RKO (cell line): ENCODE measurements around the gene PITPNM3.

Source experiments
- DNase-seq: peaks from one replicate; pipeline ENCODE4 v3.0.0-alpha.2; 2016; ENCODE audit warnings: low spot score

The PITPNM3 gene

GRCh38 chr17:6551869-6552531, 4.4 kb downstream of the PITPNM3 start:
- DNase-seq: no peak

- no peak for DNase-seq
These were observed 5.0 kb downstream of the PITPNM3 start for GRCh38 chr17:6551356-6551755.

- DNase-seq: no peak
These were observed 6.8 kb downstream of the PITPNM3 start for GRCh38 chr17:6549384-6550036.

- DNase-seq: no peak
These were observed 7.6 kb downstream of the PITPNM3 start for GRCh38 chr17:6548578-6549330.

GRCh38 chr17:6548034-6548433, 8.3 kb downstream of the PITPNM3 start:
- DNase-seq: no peak

GRCh38 chr17:6547336-6547735, 9.0 kb downstream of the PITPNM3 start:
- DNase-seq: no peak

- no peak for DNase-seq
These were observed 10.2 kb downstream of the PITPNM3 start for GRCh38 chr17:6546069-6546718.

- no peak for DNase-seq
These were observed 11.1 kb downstream of the PITPNM3 start for GRCh38 chr17:6545291-6545690.

- no peak for DNase-seq
These were observed 12.4 kb downstream of the PITPNM3 start for GRCh38 chr17:6544011-6544370.

- no peak for DNase-seq
These were observed 13.0 kb downstream of the PITPNM3 start for GRCh38 chr17:6543079-6544010.

GRCh38 chr17:6542577-6542976, 13.8 kb downstream of the PITPNM3 start:
- no peak for DNase-seq

- DNase-seq: no peak
These were observed 14.5 kb downstream of the PITPNM3 start for GRCh38 chr17:6541886-6542285.

- DNase-seq: no peak
These were observed 16.5 kb downstream of the PITPNM3 start for GRCh38 chr17:6539871-6540270.

GRCh38 chr17:6536566-6537065, 19.7 kb downstream of the PITPNM3 start:
- no peak for DNase-seq

- no peak for DNase-seq
These were observed 20.3 kb downstream of the PITPNM3 start for GRCh38 chr17:6536053-6536452.

- DNase-seq: no peak
These were observed 21.4 kb downstream of the PITPNM3 start for GRCh38 chr17:6534846-6535514.

- DNase-seq: no peak
These were observed 23.9 kb downstream of the PITPNM3 start for GRCh38 chr17:6532441-6532885.

- DNase-seq: no peak
These were observed 24.8 kb downstream of the PITPNM3 start for GRCh38 chr17:6531575-6531974.

GRCh38 chr17:6530324-6530920, 25.9 kb downstream of the PITPNM3 start:
- DNase-seq: no peak

- no peak for DNase-seq
These were observed 27.8 kb downstream of the PITPNM3 start for GRCh38 chr17:6528557-6528956.
